Measurements from ENCODE around the gene SERAC1. TPM values are rescaled to one million over a fixed set of nuclear protein-coding genes. Genes with fewer than 3 reads are reported as not detected.

Gene SERAC1
- total RNA-seq, 4 donors from 2014 or later, result 22.9 to 36.5 (median 27.8) TPM

DNA sequence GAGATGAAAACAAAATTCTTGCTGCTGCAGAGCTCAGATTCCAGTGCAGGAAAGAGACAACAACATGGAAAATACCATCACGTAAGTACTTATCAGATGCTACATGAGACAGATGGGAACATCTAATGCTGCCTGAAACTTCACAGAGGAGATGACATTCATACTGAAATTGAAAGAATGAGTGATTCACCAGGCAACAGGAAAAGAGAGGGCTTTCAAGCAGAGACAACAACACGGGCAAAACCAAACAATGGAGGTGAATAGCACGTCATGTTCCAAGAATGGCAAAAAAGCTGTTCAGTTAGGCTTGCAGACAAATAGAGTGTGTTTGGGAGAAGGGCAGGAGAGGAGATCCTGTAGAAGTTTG is 39.3 kb upstream of the SERAC1 start:
- no peak for ATAC-seq
- H3K27ac ChIP-seq, result no peak overlapping the region
- TF ChIP-seq EP300 (IDR thresholded peaks at IDR 0.05) (no peak), POLR2A (IDR thresholded peaks at IDR 0.05) (no peak), POLR2AphosphoS5 (IDR thresholded peaks at IDR 0.05) (no peak)
- TF ChIP-seq, protein P1, sequence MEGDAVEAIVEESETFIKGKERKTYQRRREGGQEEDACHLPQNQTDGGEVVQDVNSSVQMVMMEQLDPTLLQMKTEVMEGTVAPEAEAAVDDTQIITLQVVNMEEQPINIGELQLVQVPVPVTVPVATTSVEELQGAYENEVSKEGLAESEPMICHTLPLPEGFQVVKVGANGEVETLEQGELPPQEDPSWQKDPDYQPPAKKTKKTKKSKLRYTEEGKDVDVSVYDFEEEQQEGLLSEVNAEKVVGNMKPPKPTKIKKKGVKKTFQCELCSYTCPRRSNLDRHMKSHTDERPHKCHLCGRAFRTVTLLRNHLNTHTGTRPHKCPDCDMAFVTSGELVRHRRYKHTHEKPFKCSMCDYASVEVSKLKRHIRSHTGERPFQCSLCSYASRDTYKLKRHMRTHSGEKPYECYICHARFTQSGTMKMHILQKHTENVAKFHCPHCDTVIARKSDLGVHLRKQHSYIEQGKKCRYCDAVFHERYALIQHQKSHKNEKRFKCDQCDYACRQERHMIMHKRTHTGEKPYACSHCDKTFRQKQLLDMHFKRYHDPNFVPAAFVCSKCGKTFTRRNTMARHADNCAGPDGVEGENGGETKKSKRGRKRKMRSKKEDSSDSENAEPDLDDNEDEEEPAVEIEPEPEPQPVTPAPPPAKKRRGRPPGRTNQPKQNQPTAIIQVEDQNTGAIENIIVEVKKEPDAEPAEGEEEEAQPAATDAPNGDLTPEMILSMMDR (IDR thresholded peaks at IDR 0.05), result no peak
- H3K4me1 ChIP-seq, result no peaks in the 10 kb centered on the region
- WGBS, 2 donors (ENCODE audit: low coverage in 1 of 2), result 49 to 60% methylated on average over 2 to 3 of the region's 3 CpGs
- H3K27me3 ChIP-seq, result peaks cover 14% of the 10 kb centered on the region
- no peaks in the 10 kb centered on the region for H3K36me3 ChIP-seq
- no peaks in the 10 kb centered on the region for H3K9me3 ChIP-seq
- H3K4me3 ChIP-seq, result no peak overlapping the region

DNA sequence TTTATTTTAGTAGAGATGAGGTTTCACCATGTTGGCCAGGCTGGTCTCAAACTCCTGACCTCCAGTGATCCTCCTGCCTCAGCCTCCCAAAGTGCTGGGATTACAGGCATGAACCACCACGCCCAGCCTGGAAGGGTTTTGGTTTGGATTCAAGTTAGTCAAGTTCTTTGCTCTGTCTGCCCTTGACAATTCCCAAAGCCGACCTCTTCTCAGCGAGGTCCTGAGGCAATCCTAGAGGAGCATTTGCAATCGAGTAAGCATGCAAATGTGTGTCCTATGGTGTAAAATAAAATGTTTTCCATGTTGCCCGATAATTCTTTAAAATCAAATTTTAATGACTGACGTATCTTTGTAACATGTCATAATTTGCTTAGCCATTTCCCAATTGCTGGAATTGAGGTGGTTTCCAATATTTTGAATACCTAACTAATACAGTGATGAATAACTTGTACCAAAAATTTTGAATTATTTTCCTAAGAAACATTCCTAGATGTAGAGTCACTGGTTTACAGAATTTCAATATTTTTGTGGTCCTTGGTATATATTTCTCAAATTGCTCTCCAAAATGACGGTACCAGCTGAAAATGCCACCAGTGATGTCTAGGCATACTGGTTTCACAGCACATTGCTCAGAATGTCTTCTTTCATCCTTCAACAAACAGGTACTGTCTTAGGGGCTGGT is 38.8 kb upstream of the SERAC1 start:
- H3K36me3 ChIP-seq, result no peaks in the 10 kb centered on the region
- peaks cover 14% of the 10 kb centered on the region for H3K27me3 ChIP-seq
- 88 to 90% methylated on average over 4 to 6 of the region's 7 CpGs for WGBS, 2 donors (ENCODE audit: low coverage in 1 of 2)
- no peak for ATAC-seq
- no peaks in the 10 kb centered on the region for H3K4me1 ChIP-seq
- no peak overlapping the region for H3K4me3 ChIP-seq
- TF ChIP-seq POLR2A (IDR thresholded peaks at IDR 0.05) (no peak), POLR2AphosphoS5 (IDR thresholded peaks at IDR 0.05) (no peak), EP300 (IDR thresholded peaks at IDR 0.05) (no peak)
- TF ChIP-seq, protein P1 (IDR thresholded peaks at IDR 0.05), result no peak
- no peak overlapping the region for H3K27ac ChIP-seq
- no peaks in the 10 kb centered on the region for H3K9me3 ChIP-seq

DNA sequence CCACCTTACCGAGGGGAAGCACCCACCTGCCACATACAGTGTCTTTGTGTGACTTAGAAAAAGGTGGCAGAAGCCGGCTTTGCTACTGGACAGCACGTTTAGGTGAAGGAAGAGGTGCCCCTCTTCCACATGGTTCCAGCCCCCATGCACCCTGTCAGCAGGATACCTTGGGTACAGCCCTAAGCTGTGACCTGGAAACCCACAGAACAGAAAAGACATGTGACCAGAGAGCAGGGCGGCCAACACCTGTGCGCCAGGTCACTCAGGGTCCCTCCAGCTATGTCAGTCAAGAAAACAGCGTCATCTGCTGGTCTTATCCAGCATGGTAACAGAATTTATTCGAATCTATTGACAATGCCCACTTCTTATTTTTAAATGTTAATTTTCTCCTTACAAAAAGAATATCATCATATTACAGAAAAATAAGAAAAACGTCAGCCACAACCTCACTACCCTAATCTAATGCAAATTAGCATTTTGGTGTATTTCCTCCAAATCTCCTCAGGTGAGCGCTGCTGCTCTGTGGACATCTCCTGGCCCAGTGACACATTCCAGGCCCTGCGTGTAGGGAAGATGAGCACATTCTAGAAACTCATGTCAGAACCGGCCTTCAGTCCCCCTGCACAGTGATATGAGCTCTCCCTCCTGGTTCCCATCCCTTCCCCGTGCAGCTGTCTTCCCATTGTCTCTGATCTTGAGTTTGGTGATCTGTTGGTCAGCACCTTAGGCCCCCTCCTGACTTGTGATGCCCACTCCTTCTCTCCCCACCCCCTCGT is 37.3 kb upstream of the SERAC1 start:
- ATAC-seq, result no peak
- H3K27ac ChIP-seq, result no peak overlapping the region
- H3K4me1 ChIP-seq, result no peaks in the 10 kb centered on the region
- H3K27me3 ChIP-seq, result peaks cover 14% of the 10 kb centered on the region
- no peaks in the 10 kb centered on the region for H3K9me3 ChIP-seq
- no peaks in the 10 kb centered on the region for H3K36me3 ChIP-seq
- H3K4me3 ChIP-seq, result no peak overlapping the region
- TF ChIP-seq POLR2AphosphoS5 (IDR thresholded peaks at IDR 0.05), result no peak
- no peak for TF ChIP-seq POLR2A (IDR thresholded peaks at IDR 0.05)
- TF ChIP-seq, protein P1 (IDR thresholded peaks at IDR 0.05), result peak in 1 of 4 experiments; percentile 21
- 62 to 71% methylated on average over 9 to 13 of the region's 13 CpGs for WGBS, 2 donors (ENCODE audit: low coverage in 1 of 2)

DNA sequence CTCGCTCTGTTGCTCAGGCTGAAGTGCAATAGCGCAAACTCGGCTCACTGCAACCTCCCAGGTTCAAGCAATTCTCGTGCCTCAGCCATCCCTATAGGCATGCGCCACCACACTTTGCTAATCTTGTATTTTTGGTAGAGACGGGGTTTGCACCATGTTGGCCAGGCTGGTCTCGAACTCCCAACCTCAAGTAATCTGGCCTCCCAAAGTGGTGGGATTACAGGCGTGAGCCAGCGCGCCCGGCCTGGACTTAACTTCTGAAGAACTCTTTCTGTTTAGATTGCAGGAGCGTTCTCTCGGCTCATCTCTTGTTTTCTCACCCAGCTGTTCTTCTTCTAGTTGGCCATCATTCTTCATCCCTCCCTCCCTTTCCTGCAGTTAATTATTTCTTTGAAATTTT is 30.4 kb upstream of the SERAC1 start:
- 63 to 86% methylated on average over 6 to 12 of the region's 13 CpGs for WGBS, 2 donors (ENCODE audit: low coverage in 1 of 2)
- H3K4me1 ChIP-seq, result no peaks in the 10 kb centered on the region
- no peaks in the 10 kb centered on the region for H3K27me3 ChIP-seq
- H3K27ac ChIP-seq, result no peak overlapping the region
- ATAC-seq, result no peak
- H3K36me3 ChIP-seq, result peaks cover 0 to 24% of the 10 kb centered on the region in 2 donors
- no peak for TF ChIP-seq POLR2A (IDR thresholded peaks at IDR 0.05)
- TF ChIP-seq EP300 (IDR thresholded peaks at IDR 0.05), result no peak
- TF ChIP-seq, protein P1 (IDR thresholded peaks at IDR 0.05), result no peak
- TF ChIP-seq POLR2AphosphoS5 (IDR thresholded peaks at IDR 0.05), result no peak
- H3K4me3 ChIP-seq, result no peak overlapping the region
- no peaks in the 10 kb centered on the region for H3K9me3 ChIP-seq

Data from gastroesophageal sphincter (tissue), 4 donors.